Karpas-422 (cell line): ENCODE results near the gene TTLL1. TPM values are rescaled to one million over a fixed set of nuclear protein-coding genes. Genes with fewer than 3 reads are reported as not detected.

ENCODE experiments used
- DNase-seq: peaks from one replicate; pipeline ENCODE4 v3.0.0-alpha.2; 2015
- H2AFZ ChIP-seq: fragments of 200-600 bp; sonication (generic); 2 replicates; pipeline ENCODE4 v1.6.1; 2014; ENCODE audit warnings: antibody characterized with exemption, low read length, mixed read lengths
- H3K27ac ChIP-seq: fragments of 200-600 bp; sonication (generic); 2 replicates; pipeline ENCODE4 v1.5.1; 2014; ENCODE audit warnings: mild to moderate bottlenecking, low read length, moderate library complexity
- H3K27me3 ChIP-seq: fragments of 200-600 bp; sonication (generic); 2 replicates; pipeline ENCODE4 v1.6.1; 2014; ENCODE audit warnings: low read length, mixed read lengths
- H3K36me3 ChIP-seq: fragments of 200-600 bp; sonication (generic); 2 replicates; pipeline ENCODE4 v1.6.1; 2014; ENCODE audit warnings: low read length, mixed read lengths; ENCODE audit not compliant: insufficient read depth
- H3K4me1 ChIP-seq: fragments of 200-600 bp; sonication (generic); 2 replicates; pipeline ENCODE4 v1.6.1; 2014; ENCODE audit warnings: mild to moderate bottlenecking, low read length, mixed read lengths
- H3K4me2 ChIP-seq: fragments of 200-600 bp; sonication (generic); 2 replicates; pipeline ENCODE4 v1.6.1; 2014; ENCODE audit warnings: low read length, low read depth, mild to moderate bottlenecking; ENCODE audit not compliant: poor library complexity, severe bottlenecking
- H3K4me3 ChIP-seq: fragments of 200-600 bp; sonication (generic); 2 replicates; pipeline ENCODE4 v1.5.1; 2014; ENCODE audit warnings: mild to moderate bottlenecking, antibody characterized with exemption, low read length, mixed read lengths
- H3K79me2 ChIP-seq: fragments of 200-600 bp; sonication (generic); 2 replicates; pipeline ENCODE4 v1.6.1; 2014; ENCODE audit warnings: mild to moderate bottlenecking, low read length, mixed read lengths
- H3K9ac ChIP-seq: fragments of 200-600 bp; sonication (generic); 2 replicates; pipeline ENCODE4 v1.6.0; 2014; ENCODE audit warnings: low read length
- H3K9me2 ChIP-seq: fragments of 200-600 bp; sonication (generic), shearing (Covaris generic); replicated peaks from 2 replicates; pipeline ENCODE4 v1.6.0; 2014; ENCODE audit warnings: mild to moderate bottlenecking, low read length, moderate library complexity; ENCODE audit not compliant: insufficient read depth
- H3K9me3 ChIP-seq: fragments of 300-700, 200-600 bp; sonication (generic); 2 replicates; pipeline ENCODE4 v1.6.1; 2014; ENCODE audit warnings: low read length, mixed read lengths
- H4K20me1 ChIP-seq: fragments of 200-600 bp; sonication (generic); 2 replicates; pipeline ENCODE4 v1.6.1; 2014; ENCODE audit warnings: mild to moderate bottlenecking, antibody characterized with exemption, low read length, low read depth; ENCODE audit not compliant: insufficient read depth
- total RNA-seq: library from RNA; depleted of rRNA; stranded (reverse); fragments of >200 nt; shearing (Covaris generic); gene quantifications from 2 replicates; pipeline ENCODE4 v1.2.3, GENCODE V29; 2014; ENCODE audit warnings: low replicate concordance

The TTLL1 gene
- total RNA-seq, 1 experiment from 2014 or later = 0.97 TPM

DNA sequence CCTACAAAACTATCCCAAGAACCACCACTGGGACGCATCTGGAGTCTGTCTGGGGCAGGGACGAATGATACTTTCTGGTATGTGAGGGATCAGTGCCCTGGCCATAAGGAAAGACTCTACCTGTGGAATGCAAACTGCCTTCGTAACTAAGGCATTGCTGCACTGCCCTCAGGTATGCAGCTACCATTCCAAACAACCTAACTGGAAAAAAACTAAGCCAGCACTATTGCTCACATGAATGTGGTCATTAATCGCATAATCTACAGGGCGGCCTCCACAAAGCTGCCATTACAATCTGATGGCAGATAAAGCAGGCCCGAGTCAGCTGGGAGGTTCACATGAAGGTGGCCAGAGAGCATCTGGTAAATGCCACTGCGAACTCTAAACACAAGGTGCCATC, 78.1 kb downstream of the TTLL1 start:
- Histone ChIP-seq H3K9me3 (no peaks in the 10 kb centered on the region), H3K79me2 (no peaks in the 10 kb centered on the region), H3K9me2 (no peaks in the 10 kb centered on the region), H2AFZ (no peak overlapping the region), H3K27me3 (no peaks in the 10 kb centered on the region), H3K36me3 (no peaks in the 10 kb centered on the region), H3K27ac (no peak overlapping the region), H4K20me1 (peaks cover 36% of the 10 kb centered on the region), H3K9ac (no peak overlapping the region), H3K4me1 (peaks cover 16% of the 10 kb centered on the region), H3K4me3 (no peak overlapping the region), H3K4me2 (no peak overlapping the region)
- no peak for DNase-seq

- Histone ChIP-seq H2AFZ (no peak overlapping the region), H3K4me2 (no peak overlapping the region), H3K4me3 (no peak overlapping the region), H3K27me3 (no peaks in the 10 kb centered on the region), H3K79me2 (no peaks in the 10 kb centered on the region), H3K36me3 (no peaks in the 10 kb centered on the region), H4K20me1 (peaks cover 48% of the 10 kb centered on the region), H3K9ac (no peak overlapping the region), H3K27ac (no peak overlapping the region), H3K9me2 (no peaks in the 10 kb centered on the region), H3K4me1 (peaks cover 10% of the 10 kb centered on the region), H3K9me3 (no peaks in the 10 kb centered on the region)
- no peak for DNase-seq
Observed at GRCh38 chr22:43009444-43009843, 79.7 kb downstream of the TTLL1 start.

DNA sequence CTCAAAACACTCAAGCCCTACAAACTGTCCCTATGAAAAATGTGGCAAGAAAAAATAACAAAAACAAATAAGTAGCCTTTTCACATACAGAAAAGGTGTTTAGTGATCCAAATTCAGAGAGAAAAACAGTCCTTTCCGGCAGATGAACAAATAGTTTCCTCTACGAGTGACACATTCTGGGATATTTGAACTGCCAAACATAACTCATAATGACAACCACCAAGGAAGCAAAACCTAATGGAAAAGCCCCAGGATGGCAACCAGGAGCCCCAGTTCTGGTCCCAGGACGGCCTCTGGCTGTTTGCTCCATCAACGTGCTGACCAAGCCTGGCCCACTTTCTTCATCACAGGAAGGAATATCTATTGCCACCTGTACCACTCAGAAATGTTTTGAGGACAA, 80.3 kb downstream of the TTLL1 start:
- H3K27ac ChIP-seq = no peak overlapping the region
- H4K20me1 ChIP-seq = peaks cover 53% of the 10 kb centered on the region
- no peak overlapping the region for H3K9ac ChIP-seq
- no peak for DNase-seq
- H3K4me1 ChIP-seq = peaks cover 5% of the 10 kb centered on the region
- no peaks in the 10 kb centered on the region for H3K9me2 ChIP-seq
- no peak overlapping the region for H3K4me3 ChIP-seq
- H3K9me3 ChIP-seq = no peaks in the 10 kb centered on the region
- H2AFZ ChIP-seq = no peak overlapping the region
- no peak overlapping the region for H3K4me2 ChIP-seq
- no peaks in the 10 kb centered on the region for H3K36me3 ChIP-seq
- no peaks in the 10 kb centered on the region for H3K79me2 ChIP-seq
- H3K27me3 ChIP-seq = no peaks in the 10 kb centered on the region

DNA sequence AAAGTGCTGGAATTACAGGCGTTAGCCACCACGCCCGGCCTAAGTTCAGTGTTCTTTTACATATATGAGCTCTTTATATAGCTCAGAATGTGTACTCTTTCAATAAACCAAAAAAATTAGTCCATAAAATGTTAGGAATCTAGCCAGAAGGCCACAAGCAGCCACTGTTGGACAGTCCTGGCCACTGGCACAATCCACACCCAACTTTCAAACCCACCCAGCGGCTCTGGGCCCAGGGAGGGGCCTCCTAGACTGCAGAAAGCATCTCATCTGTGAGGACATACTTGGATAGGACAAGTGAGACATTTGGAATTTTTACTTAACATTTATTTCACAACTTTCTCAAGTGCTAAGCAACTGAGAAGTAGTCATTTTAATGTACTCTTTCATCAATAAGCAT, 80.7 kb downstream of the TTLL1 start:
- Histone ChIP-seq H3K27ac (no peak overlapping the region), H3K9me2 (no peaks in the 10 kb centered on the region), H4K20me1 (peaks cover 54% of the 10 kb centered on the region), H3K9ac (no peak overlapping the region), H3K27me3 (no peaks in the 10 kb centered on the region), H3K36me3 (no peaks in the 10 kb centered on the region), H3K9me3 (no peaks in the 10 kb centered on the region), H3K4me1 (peaks cover under 1% of the 10 kb centered on the region), H3K4me3 (no peak overlapping the region), H3K79me2 (no peaks in the 10 kb centered on the region), H3K4me2 (no peak overlapping the region), H2AFZ (no peak overlapping the region)
- DNase-seq = no peak

- Histone ChIP-seq H3K4me1 (no peaks in the 10 kb centered on the region), H3K27ac (no peak overlapping the region)
Observed at GRCh38 chr22:43007519-43008102, 81.6 kb downstream of the TTLL1 start.

DNA sequence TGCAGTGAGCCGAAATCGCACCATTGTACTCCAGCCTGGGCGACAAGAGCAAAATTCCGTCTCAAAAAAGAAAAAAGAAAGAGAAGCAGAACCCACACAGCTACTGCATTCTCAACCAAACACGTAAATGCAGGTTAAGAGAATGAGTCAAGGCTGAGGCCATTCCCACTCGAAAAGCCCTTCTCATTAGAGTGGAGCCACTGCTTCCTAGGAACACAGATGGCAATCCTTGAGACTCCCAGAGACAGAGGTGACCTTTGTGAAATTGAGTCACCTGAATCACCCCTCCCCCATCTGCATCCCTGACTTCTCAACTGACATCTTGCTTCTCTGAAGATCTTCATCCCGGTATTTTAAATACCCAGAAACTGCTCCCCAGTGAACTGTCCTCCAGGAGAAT, 82.4 kb downstream of the TTLL1 start:
- H3K79me2 ChIP-seq = no peaks in the 10 kb centered on the region
- H3K4me1 ChIP-seq = no peaks in the 10 kb centered on the region
- no peak overlapping the region for H3K4me3 ChIP-seq
- no peaks in the 10 kb centered on the region for H3K36me3 ChIP-seq
- no peaks in the 10 kb centered on the region for H3K9me2 ChIP-seq
- H3K27ac ChIP-seq = no peak overlapping the region
- no peaks in the 10 kb centered on the region for H3K9me3 ChIP-seq
- no peaks in the 10 kb centered on the region; the same call in 1 of the 2 replicates for H3K27me3 ChIP-seq
- no peak overlapping the region for H2AFZ ChIP-seq
- no peak overlapping the region for H3K9ac ChIP-seq
- DNase-seq = no peak
- H3K4me2 ChIP-seq = no peak overlapping the region
- H4K20me1 ChIP-seq = peaks cover 62% of the 10 kb centered on the region

More at GRCh38 chr22:43007519-43008102, 81.6 kb downstream of the TTLL1 start:
- no peak overlapping the region for H3K4me3 ChIP-seq
- DNase-seq = no peak
- H3K9ac ChIP-seq = no peak overlapping the region
- H3K9me2 ChIP-seq = no peaks in the 10 kb centered on the region
- H3K9me3 ChIP-seq = no peaks in the 10 kb centered on the region
- H2AFZ ChIP-seq = no peak overlapping the region
- H4K20me1 ChIP-seq = peaks cover 54% of the 10 kb centered on the region
- no peaks in the 10 kb centered on the region for H3K79me2 ChIP-seq
- no peaks in the 10 kb centered on the region; the same call in 1 of the 2 replicates for H3K27me3 ChIP-seq
- no peak overlapping the region for H3K4me2 ChIP-seq
- no peaks in the 10 kb centered on the region for H3K36me3 ChIP-seq

GRCh38 chr22:43006016-43006505, 83.1 kb downstream of the TTLL1 start:
- Histone ChIP-seq H3K4me3 (no peak overlapping the region), H3K4me1 (no peaks in the 10 kb centered on the region)

DNA sequence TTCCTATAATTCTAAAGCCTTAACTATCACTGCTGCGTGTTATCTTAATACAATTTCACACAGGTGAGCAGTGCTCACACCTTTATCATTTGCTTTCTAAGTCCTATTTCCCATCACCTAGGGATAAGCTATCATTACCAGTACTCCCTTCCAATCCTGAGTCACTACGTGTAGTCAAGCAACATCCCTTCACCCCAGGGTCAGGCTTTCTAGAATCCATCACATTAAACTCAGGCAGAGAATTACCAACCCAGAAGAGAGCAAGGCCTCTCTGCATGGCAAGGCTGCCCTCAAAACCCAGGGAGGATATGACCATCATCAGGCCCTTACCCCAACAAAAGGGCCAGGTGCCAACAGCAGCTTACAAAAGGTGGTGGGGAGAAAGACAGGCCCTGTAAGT, 84.1 kb downstream of the TTLL1 start:
- no peak overlapping the region for H2AFZ ChIP-seq
- H3K36me3 ChIP-seq = no peaks in the 10 kb centered on the region
- no peaks in the 10 kb centered on the region for H3K9me2 ChIP-seq
- DNase-seq = no peak
- H3K4me2 ChIP-seq = no peak overlapping the region
- H3K4me1 ChIP-seq = no peaks in the 10 kb centered on the region
- no peaks in the 10 kb centered on the region for H3K9me3 ChIP-seq
- H4K20me1 ChIP-seq = peaks cover 71% of the 10 kb centered on the region
- no peak overlapping the region for H3K9ac ChIP-seq
- no peaks in the 10 kb centered on the region for H3K79me2 ChIP-seq
- H3K27ac ChIP-seq = no peak overlapping the region
- no peaks in the 10 kb centered on the region; the same call in 1 of the 2 replicates for H3K27me3 ChIP-seq
- H3K4me3 ChIP-seq = no peak overlapping the region

More at GRCh38 chr22:43006016-43006505, 83.1 kb downstream of the TTLL1 start:
- H4K20me1 ChIP-seq = peaks cover 66% of the 10 kb centered on the region
- H3K79me2 ChIP-seq = no peaks in the 10 kb centered on the region
- no peaks in the 10 kb centered on the region for H3K36me3 ChIP-seq
- no peak overlapping the region for H3K4me2 ChIP-seq
- H2AFZ ChIP-seq = no peak overlapping the region
- no peaks in the 10 kb centered on the region for H3K9me3 ChIP-seq
- DNase-seq = no peak
- no peak overlapping the region for H3K9ac ChIP-seq
- no peaks in the 10 kb centered on the region for H3K9me2 ChIP-seq
- no peak overlapping the region for H3K27ac ChIP-seq
- no peaks in the 10 kb centered on the region; the same call in 1 of the 2 replicates for H3K27me3 ChIP-seq
